Neuronal stem cell (in vitro differentiated cells): ENCODE data around the gene STAG1.

ENCODE experiments used
- DNase-seq: peaks from one replicate; pipeline ENCODE4 v3.0.0-alpha.2; 2013; ENCODE audit warnings: low spot score
- H2AFZ ChIP-seq: one replicate; pipeline ENCODE4 v1.6.1; 2013; ENCODE audit warnings: mild to moderate bottlenecking, low read length, inconsistent platforms
- H2AK5ac ChIP-seq: 2 replicates; pipeline ENCODE4 v1.6.1; 2013; ENCODE audit warnings: low read depth, mild to moderate bottlenecking, inconsistent platforms, low read length, moderate library complexity, mixed read lengths
- H2BK120ac ChIP-seq: 2 replicates; pipeline ENCODE4 v1.6.1; 2013; ENCODE audit warnings: low read depth, mild to moderate bottlenecking, inconsistent platforms, low read length, moderate library complexity, mixed read lengths
- H2BK12ac ChIP-seq: one replicate; pipeline ENCODE4 v1.6.1; 2013; ENCODE audit warnings: low read length, inconsistent platforms
- H2BK15ac ChIP-seq: 2 replicates; pipeline ENCODE4 v1.6.1; 2013; ENCODE audit warnings: mild to moderate bottlenecking, low read length, inconsistent platforms, mixed read lengths
- H2BK5ac ChIP-seq: one replicate; pipeline ENCODE4 v1.6.1; 2013; ENCODE audit warnings: inconsistent platforms, mild to moderate bottlenecking, low read length, moderate library complexity
- H3K14ac ChIP-seq: one replicate; pipeline ENCODE4 v1.6.1; 2013; ENCODE audit warnings: low read length, inconsistent platforms
- H3K18ac ChIP-seq: 2 replicates; pipeline ENCODE4 v1.6.1; 2013; ENCODE audit warnings: low read length, inconsistent platforms
- H3K23ac ChIP-seq: 2 replicates; pipeline ENCODE4 v1.6.1; 2013; ENCODE audit warnings: low read depth, mild to moderate bottlenecking, mixed read lengths, low read length, inconsistent platforms; ENCODE audit not compliant: poor library complexity
- H3K27ac ChIP-seq: replicated peaks from 3 replicates; pipeline ENCODE4 v1.5.1; 2013; ENCODE audit warnings: low read length, inconsistent platforms
- H3K27me3 ChIP-seq, 3 experiments: 2 replicates each; pipeline ENCODE4 v1.6.1; 2013; ENCODE audit warnings: low read length in 3 of 3, mild to moderate bottlenecking in 2 of 3, inconsistent platforms in 1 of 3, low read depth in 1 of 3, mixed read lengths in 1 of 3, moderate library complexity in 1 of 3; ENCODE audit not compliant: control insufficient read depth in 3 of 3, insufficient read depth in 3 of 3
- H3K36me3 ChIP-seq, 2 donors: replicated peaks in 1 of 2; 2 replicates each; pipeline ENCODE4 v1.6.1; 2013; ENCODE audit warnings: low read length in 2 of 2; ENCODE audit not compliant: control insufficient read depth in 2 of 2, insufficient read depth in 2 of 2
- H3K4ac ChIP-seq: 2 replicates; pipeline ENCODE4 v1.6.1; 2013; ENCODE audit warnings: inconsistent platforms, mild to moderate bottlenecking, low read length, moderate library complexity
- H3K4me1 ChIP-seq, 2 donors: 1 replicate in 1 of 2; 2 replicates in 1 of 2; pipeline ENCODE4 v1.6.1; 2013; ENCODE audit warnings: low read length in 2 of 2, low read depth in 1 of 2; ENCODE audit not compliant: control insufficient read depth in 2 of 2, insufficient read depth in 1 of 2
- H3K4me2 ChIP-seq: one replicate; pipeline ENCODE4 v1.6.1; 2013; ENCODE audit warnings: mild to moderate bottlenecking, low read length, inconsistent platforms; ENCODE audit not compliant: insufficient read depth, poor library complexity, severe bottlenecking
- H3K4me3 ChIP-seq, 2 donors: 2 replicates each; pipeline ENCODE4 v1.5.1; 2013; ENCODE audit warnings: low read length in 2 of 2, mild to moderate bottlenecking in 2 of 2, inconsistent platforms in 1 of 2, moderate library complexity in 1 of 2
- H3K79me1 ChIP-seq: one replicate; pipeline ENCODE4 v1.6.1; 2013; ENCODE audit warnings: low read depth, mild to moderate bottlenecking, inconsistent platforms, low read length, moderate library complexity
- H3K9ac ChIP-seq: one replicate; pipeline ENCODE4 v1.6.1; 2013; ENCODE audit warnings: mild to moderate bottlenecking, low read depth, low read length, inconsistent platforms; ENCODE audit not compliant: poor library complexity
- H3K9me3 ChIP-seq, 2 donors: replicated peaks in 1 of 2; 2 replicates each; pipeline versions ENCODE3 to v1.6.1; 2013; ENCODE audit warnings: low read length in 2 of 2, mild to moderate bottlenecking in 2 of 2, inconsistent platforms in 1 of 2, low read depth in 1 of 2, mixed read lengths in 1 of 2, moderate library complexity in 1 of 2; ENCODE audit not compliant: control insufficient read depth in 2 of 2, insufficient read depth in 1 of 2
- H4K8ac ChIP-seq: one replicate; pipeline ENCODE4 v1.6.1; 2013; ENCODE audit warnings: low read depth, mild to moderate bottlenecking, inconsistent platforms, low read length, moderate library complexity
- H4K91ac ChIP-seq: one replicate; pipeline ENCODE4 v1.6.1; 2013; ENCODE audit warnings: low read length, low read depth, mild to moderate bottlenecking, inconsistent platforms; ENCODE audit not compliant: poor library complexity
- WGBS, 2 donors: extraction: QIAGEN DNeasy Blood & Tissue Kit; methylation state at CpG; one replicate each; pipeline ENCODE4 v1.1.7; 2013; ENCODE audit warnings: missing lambda C conversion rate in 2 of 2, mixed read lengths in 1 of 2; ENCODE audit not compliant: insufficient read length in 2 of 2, insufficient replicate concordance in 1 of 2; ENCODE audit errors: extremely low coverage in 2 of 2; 5-methylcytosine and 5-hydroxymethylcytosine counted together

The STAG1 gene

GRCh38 chr3:136699271-136699828, 52.8 kb downstream of the STAG1 start:
- H3K4ac ChIP-seq: no peak overlapping the region
- H2BK15ac ChIP-seq: no peak overlapping the region
- no peak overlapping the region for H2BK120ac ChIP-seq
- no peak overlapping the region for H4K91ac ChIP-seq
- H4K8ac ChIP-seq: no peak overlapping the region
- no peak overlapping the region for H2AK5ac ChIP-seq
- no peak overlapping the region for H3K9ac ChIP-seq
- H3K4me2 ChIP-seq: no peak overlapping the region
- H3K36me3 ChIP-seq: no peaks in the 10 kb centered on the region
- H3K27ac ChIP-seq: no peak overlapping the region
- H3K18ac ChIP-seq: no peak overlapping the region
- H3K9me3 ChIP-seq: peaks cover 0 to 15% of the 10 kb centered on the region in 2 donors
- peaks cover 3% of the 10 kb centered on the region for H3K79me1 ChIP-seq
- H3K4me1 ChIP-seq: peaks cover 0 to 2% of the 10 kb centered on the region in 2 donors
- H2BK5ac ChIP-seq: no peak overlapping the region
- H3K23ac ChIP-seq: no peak overlapping the region
- H2BK12ac ChIP-seq: no peak overlapping the region
- WGBS, 2 donors: no CpG with 5 or more reads among the region's 5 CpGs
- no peak overlapping the region for H3K4me3 ChIP-seq
- H2AFZ ChIP-seq: no peak overlapping the region
- H3K14ac ChIP-seq: no peak overlapping the region
- H3K27me3 ChIP-seq: no peaks in the 10 kb centered on the region
- DNase-seq: no peak

GRCh38 chr3:136698361-136698760, 53.8 kb downstream of the STAG1 start:
- Histone ChIP-seq H2BK5ac (no peak overlapping the region), H3K27ac (no peak overlapping the region), H4K91ac (no peak overlapping the region), H2BK120ac (no peak overlapping the region), H3K4me3 (no peak overlapping the region), H3K23ac (no peak overlapping the region), H3K9ac (no peak overlapping the region), H3K79me1 (peaks cover 3% of the 10 kb centered on the region), H3K4ac (no peak overlapping the region), H3K18ac (no peak overlapping the region), H3K27me3 (no peaks in the 10 kb centered on the region), H2BK12ac (no peak overlapping the region), H3K4me2 (no peak overlapping the region), H2AK5ac (no peak overlapping the region), H2BK15ac (no peak overlapping the region), H3K4me1 (peaks cover 0 to 2% of the 10 kb centered on the region in 2 donors), H4K8ac (no peak overlapping the region), H3K14ac (no peak overlapping the region), H2AFZ (no peak overlapping the region), H3K36me3 (peaks cover 0 to 1% of the 10 kb centered on the region in 2 donors), H3K9me3 (peaks cover 3 to 22% of the 10 kb centered on the region in 2 donors)
- no peak for DNase-seq
- no CpG with 5 or more reads among the region's 3 CpGs for WGBS, 2 donors

- Histone ChIP-seq H3K23ac (no peak overlapping the region), H2AK5ac (no peak overlapping the region), H3K27ac (no peak overlapping the region), H2BK120ac (no peak overlapping the region), H4K8ac (no peak overlapping the region), H4K91ac (no peak overlapping the region), H2BK5ac (no peak overlapping the region), H2AFZ (no peak overlapping the region), H2BK12ac (no peak overlapping the region), H3K27me3 (no peaks in the 10 kb centered on the region), H3K36me3 (peaks cover 0 to 1% of the 10 kb centered on the region in 2 donors), H3K9ac (no peak overlapping the region), H3K79me1 (peaks cover under 1% of the 10 kb centered on the region), H3K14ac (no peak overlapping the region), H2BK15ac (no peak overlapping the region), H3K18ac (no peak overlapping the region), H3K4me2 (no peak overlapping the region), H3K4me1 (peaks cover 0 to 2% of the 10 kb centered on the region in 2 donors), H3K4ac (no peak overlapping the region), H3K9me3 (peaks cover 3 to 25% of the 10 kb centered on the region in 2 donors), H3K4me3 (no peak overlapping the region)
- no peak for DNase-seq
- WGBS, 2 donors: no CpG with 5 or more reads among the region's 6 CpGs
Measured at GRCh38 chr3:136696797-136697196, 55.4 kb downstream of the STAG1 start.

- no peak overlapping the region for H4K8ac ChIP-seq
- no peak overlapping the region for H3K18ac ChIP-seq
- no peak overlapping the region for H2BK120ac ChIP-seq
- H3K27me3 ChIP-seq: no peaks in the 10 kb centered on the region
- H3K9me3 ChIP-seq: peaks cover 3 to 20% of the 10 kb centered on the region in 2 donors
- H3K4me3 ChIP-seq: no peak overlapping the region
- peaks cover 0 to 1% of the 10 kb centered on the region in 2 donors for H3K36me3 ChIP-seq
- no peak overlapping the region for H4K91ac ChIP-seq
- H3K4me1 ChIP-seq: peaks cover 0 to 2% of the 10 kb centered on the region in 2 donors
- H2BK15ac ChIP-seq: no peak overlapping the region
- no peak overlapping the region for H3K14ac ChIP-seq
- DNase-seq: no peak
- no CpG with 5 or more reads among the region's 2 CpGs for WGBS, 2 donors
- H2BK12ac ChIP-seq: no peak overlapping the region
- no peak overlapping the region for H2AK5ac ChIP-seq
- no peak overlapping the region for H3K9ac ChIP-seq
- no peak overlapping the region for H2AFZ ChIP-seq
- H3K27ac ChIP-seq: no peak overlapping the region
- no peak overlapping the region for H3K23ac ChIP-seq
- H3K4me2 ChIP-seq: no peak overlapping the region
- no peak overlapping the region for H2BK5ac ChIP-seq
- no peak overlapping the region for H3K4ac ChIP-seq
- H3K79me1 ChIP-seq: peaks cover 3% of the 10 kb centered on the region
Measured at GRCh38 chr3:136694321-136694720, 57.9 kb downstream of the STAG1 start.
